ENCODE measurements around the gene DGKH. TPM values are rescaled to one million over a fixed set of nuclear protein-coding genes. Genes with fewer than 3 reads are reported as not detected.

Gene DGKH, protein sequence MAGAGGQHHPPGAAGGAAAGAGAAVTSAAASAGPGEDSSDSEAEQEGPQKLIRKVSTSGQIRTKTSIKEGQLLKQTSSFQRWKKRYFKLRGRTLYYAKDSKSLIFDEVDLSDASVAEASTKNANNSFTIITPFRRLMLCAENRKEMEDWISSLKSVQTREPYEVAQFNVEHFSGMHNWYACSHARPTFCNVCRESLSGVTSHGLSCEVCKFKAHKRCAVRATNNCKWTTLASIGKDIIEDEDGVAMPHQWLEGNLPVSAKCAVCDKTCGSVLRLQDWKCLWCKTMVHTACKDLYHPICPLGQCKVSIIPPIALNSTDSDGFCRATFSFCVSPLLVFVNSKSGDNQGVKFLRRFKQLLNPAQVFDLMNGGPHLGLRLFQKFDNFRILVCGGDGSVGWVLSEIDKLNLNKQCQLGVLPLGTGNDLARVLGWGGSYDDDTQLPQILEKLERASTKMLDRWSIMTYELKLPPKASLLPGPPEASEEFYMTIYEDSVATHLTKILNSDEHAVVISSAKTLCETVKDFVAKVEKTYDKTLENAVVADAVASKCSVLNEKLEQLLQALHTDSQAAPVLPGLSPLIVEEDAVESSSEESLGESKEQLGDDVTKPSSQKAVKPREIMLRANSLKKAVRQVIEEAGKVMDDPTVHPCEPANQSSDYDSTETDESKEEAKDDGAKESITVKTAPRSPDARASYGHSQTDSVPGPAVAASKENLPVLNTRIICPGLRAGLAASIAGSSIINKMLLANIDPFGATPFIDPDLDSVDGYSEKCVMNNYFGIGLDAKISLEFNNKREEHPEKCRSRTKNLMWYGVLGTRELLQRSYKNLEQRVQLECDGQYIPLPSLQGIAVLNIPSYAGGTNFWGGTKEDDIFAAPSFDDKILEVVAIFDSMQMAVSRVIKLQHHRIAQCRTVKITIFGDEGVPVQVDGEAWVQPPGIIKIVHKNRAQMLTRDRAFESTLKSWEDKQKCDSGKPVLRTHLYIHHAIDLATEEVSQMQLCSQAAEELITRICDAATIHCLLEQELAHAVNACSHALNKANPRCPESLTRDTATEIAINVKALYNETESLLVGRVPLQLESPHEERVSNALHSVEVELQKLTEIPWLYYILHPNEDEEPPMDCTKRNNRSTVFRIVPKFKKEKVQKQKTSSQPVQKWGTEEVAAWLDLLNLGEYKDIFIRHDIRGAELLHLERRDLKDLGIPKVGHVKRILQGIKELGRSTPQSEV
- 1 to 10 TPM; 6.0 TPM for total RNA-seq
- 6.6 TPM for polyA plus RNA-seq (2013, experiment 1 of 2)
- 8.1 TPM for polyA plus RNA-seq (2013, experiment 2 of 2)
- total RNA-seq = 10.7 to 162 (median 32.3) reads per million in 172 experiments

GRCh38 chr13:42048342-42048683 lies at the start of gene DGKH:
TSS of gene DGKH (plus strand) at chr13:42048648. CDS start at chr13:42048774, 126 bp downstream.
- H3K27me3 Mint-ChIP-seq = no peaks in the 10 kb centered on the region
- intact Hi-C loops (cut with DNase I, micrococcal nuclease) = loop anchor here (1.0 to 10.0 kb wide), 3 partner anchors 8 to 584 kb away; partner anchors contain the start of gene VWA8 (in 1 of the 2)
- H3K27me3 ChIP-seq (ENCODE audit: control insufficient read depth in 1 of 2, insufficient read depth in 2 of 2, low read length in 2 of 2) = no peaks in the 10 kb centered on the region

DNA sequence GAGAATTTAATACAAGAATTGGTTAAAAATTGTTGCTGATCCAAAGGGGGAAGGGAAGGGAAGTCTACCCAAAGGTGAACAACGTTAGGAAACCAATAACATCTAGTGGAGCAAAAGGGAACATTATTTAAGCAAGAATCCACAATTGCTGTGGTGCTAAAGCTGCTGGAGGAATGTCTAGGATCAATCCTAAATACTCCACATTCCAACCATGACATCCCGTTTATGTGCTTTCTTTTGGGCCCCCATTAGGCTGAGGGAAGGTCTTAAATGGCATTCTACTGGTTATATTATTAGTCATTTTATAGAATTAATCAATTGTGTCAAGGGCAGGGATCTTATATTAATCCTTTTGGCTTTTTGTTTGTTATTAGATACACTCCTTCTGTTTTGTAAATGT lies 47.6 kb upstream of the DGKH start:
- no peak overlapping the region for H3K27ac Mint-ChIP-seq
- H3K9me3 ChIP-seq (ENCODE audit: control insufficient read depth in 1 of 2, insufficient read depth in 1 of 2, low read length in 2 of 2) = no peaks in the 10 kb centered on the region
- no peaks in the 10 kb centered on the region for H3K27me3 ChIP-seq (ENCODE audit: control insufficient read depth in 1 of 2, insufficient read depth in 2 of 2, low read length in 2 of 2)
- no peak overlapping the region for H3K27ac ChIP-seq (ENCODE audit: low read depth in 1 of 2, low read length in 2 of 2)
- no peaks in the 10 kb centered on the region for H3K4me1 ChIP-seq (ENCODE audit: insufficient read depth, low read length)
- ChIA-PET POLR2A (no interaction called here), CTCF (interaction anchor here (0.9 to 1.2 kb wide), 2 partner anchors 12 to 24 kb away, joined by 3 to 4 read pairs; no protein-coding TSS in a partner anchor)
- ATAC-seq (ENCODE audit: poor library complexity) = no peak
- no peaks in the 10 kb centered on the region for H3K36me3 ChIP-seq (ENCODE audit: insufficient read depth, low read length)
- no peaks in the 10 kb centered on the region for H3K36me3 Mint-ChIP-seq (ENCODE audit: low read depth)
- H3K4me3 ChIP-seq (ENCODE audit: low read length) = no peak overlapping the region
- H3K4me3 Mint-ChIP-seq = no peak overlapping the region
- H3K9me3 Mint-ChIP-seq = no peaks in the 10 kb centered on the region
- no peaks in the 10 kb centered on the region for H3K27me3 Mint-ChIP-seq
- no peaks in the 10 kb centered on the region for H3K4me1 Mint-ChIP-seq (ENCODE audit: low read depth)
- TF ChIP-seq CTCF (IDR thresholded peaks at IDR 0.05) = no peak
- no peak for DNase-seq
- intact Hi-C loops (cut with DNase I, micrococcal nuclease) = no loop called here

More at GRCh38 chr13:42048342-42048683, at the start of gene DGKH:
- ATAC-seq (ENCODE audit: poor library complexity) (peak; percentile 43), DNase-seq (no peak)
- no peaks in the 10 kb centered on the region for H3K36me3 ChIP-seq (ENCODE audit: insufficient read depth, low read length)
- POLR2A ChIA-PET = interaction anchor here (0.7 to 1.4 kb wide), 9 partner anchors 8 to 223 kb away, joined by 3 to 5 read pairs (median 3); partner anchors contain the start of gene AKAP11
- no peaks in the 10 kb centered on the region for H3K9me3 Mint-ChIP-seq
- peak within 1 kb of the TSS; percentile 32 for H3K27ac Mint-ChIP-seq
- no peaks in the 10 kb centered on the region for H3K9me3 ChIP-seq (ENCODE audit: control insufficient read depth in 1 of 2, insufficient read depth in 1 of 2, low read length in 2 of 2)
- CTCF ChIA-PET = interaction anchor here (0.9 kb wide), 1 partner anchor 736 kb away, joined by 3 read pairs; no protein-coding TSS in a partner anchor
- no peak for TF ChIP-seq CTCF (IDR thresholded peaks at IDR 0.05)
- H3K36me3 Mint-ChIP-seq (ENCODE audit: low read depth) = no peaks in the 10 kb centered on the region
- H3K4me1 Mint-ChIP-seq (ENCODE audit: low read depth) = peaks cover 29% of the 10 kb centered on the region
- H3K4me3 ChIP-seq (ENCODE audit: low read length) = peak within 1 kb of the TSS; percentile 82
- H3K4me3 Mint-ChIP-seq = peak within 1 kb of the TSS; percentile 89
- H3K4me1 ChIP-seq (ENCODE audit: insufficient read depth, low read length) = peaks cover 17% of the 10 kb centered on the region
- no peak within 1 kb of the TSS for H3K27ac ChIP-seq (ENCODE audit: low read depth in 1 of 2, low read length in 2 of 2)

GRCh38 chr13:42001580-42001979 lies 46.9 kb upstream of the DGKH start:
- no peak for TF ChIP-seq CTCF (IDR thresholded peaks at IDR 0.05)
- ATAC-seq (ENCODE audit: poor library complexity) = no peak
- ChIA-PET POLR2A (no interaction called here), CTCF (interaction anchor here (0.9 to 1.2 kb wide), 2 partner anchors 11 to 25 kb away, joined by 3 to 4 read pairs; no protein-coding TSS in a partner anchor)
- H3K4me1 Mint-ChIP-seq (ENCODE audit: low read depth) = no peaks in the 10 kb centered on the region
- DNase-seq = no peak
- no peak overlapping the region for H3K4me3 Mint-ChIP-seq
- no peak overlapping the region for H3K4me3 ChIP-seq (ENCODE audit: low read length)
- no peak overlapping the region for H3K27ac ChIP-seq (ENCODE audit: low read depth in 1 of 2, low read length in 2 of 2)
- no peaks in the 10 kb centered on the region for H3K27me3 Mint-ChIP-seq
- H3K36me3 Mint-ChIP-seq (ENCODE audit: low read depth) = no peaks in the 10 kb centered on the region
- no peaks in the 10 kb centered on the region for H3K9me3 Mint-ChIP-seq
- no peaks in the 10 kb centered on the region for H3K9me3 ChIP-seq (ENCODE audit: control insufficient read depth in 1 of 2, insufficient read depth in 1 of 2, low read length in 2 of 2)
- no peak overlapping the region for H3K27ac Mint-ChIP-seq
- H3K4me1 ChIP-seq (ENCODE audit: insufficient read depth, low read length) = no peaks in the 10 kb centered on the region
- H3K36me3 ChIP-seq (ENCODE audit: insufficient read depth, low read length) = no peaks in the 10 kb centered on the region
- intact Hi-C loops (cut with DNase I, micrococcal nuclease) = no loop called here
- H3K27me3 ChIP-seq (ENCODE audit: control insufficient read depth in 1 of 2, insufficient read depth in 2 of 2, low read length in 2 of 2) = no peaks in the 10 kb centered on the region
